Uterus (tissue), 2 donors: ENCODE measurements around the gene NCS1.

Experiments used
- CTCF ChIP-seq, 4 experiments: fragments of 200-600 bp in 2 of 4; fragments of 450-650 bp in 2 of 4; sonication (generic) in 2 of 4; IDR thresholded peaks; one replicate each; pipeline ENCODE4 v1.5.1; 2016 to 2019; ENCODE audit warnings: antibody characterized with exemption in 4 of 4, mild to moderate bottlenecking in 2 of 4, moderate library complexity in 1 of 4
- POLR2A ChIP-seq, 2 donors: fragments of 450-650 bp; IDR thresholded peaks; one replicate each; pipeline ENCODE4 v1.6.1; 2016; ENCODE audit warnings: antibody characterized with exemption in 2 of 2, mild to moderate bottlenecking in 1 of 2, moderate library complexity in 1 of 2

- TF ChIP-seq POLR2A (IDR thresholded peaks at IDR 0.05) (no peak), CTCF (IDR thresholded peaks at IDR 0.05) (no peak)
Observed at GRCh38 chr9:130225586-130225985, 53.4 kb downstream of the NCS1 start.
